DND-41 (cell line): Measurements from ENCODE around the gene CFAP107.

ENCODE experiments used
- ATAC-seq: fragments of 200-7000 bp; cut with Tn5 transposase; 3 replicates; pipeline ENCODE4 v1.9.1; 2021; ENCODE audit warnings: low read depth; ENCODE audit not compliant: insufficient read depth
- DNase-seq: peaks from one replicate; pipeline ENCODE4 v3.0.0-alpha.2; 2020
- H2AFZ ChIP-seq: 2 replicates; pipeline ENCODE4 v1.6.0; 2012; ENCODE audit warnings: low read depth, low read length
- H3K27ac ChIP-seq: 2 replicates; pipeline ENCODE4 v1.5.1; 2012; ENCODE audit warnings: low read length, inconsistent platforms
- H3K27me3 ChIP-seq: fragments of 200-600 bp; sonication (generic); 2 replicates; pipeline ENCODE4 v1.6.0; 2012; ENCODE audit warnings: low read length, mild to moderate bottlenecking, inconsistent platforms; ENCODE audit not compliant: insufficient read depth, poor library complexity
- H3K36me3 ChIP-seq: 2 replicates; pipeline ENCODE4 v1.5.1; 2012; ENCODE audit warnings: low read length, inconsistent platforms; ENCODE audit not compliant: insufficient read depth
- H3K4me1 ChIP-seq: 2 replicates; pipeline ENCODE4 v1.5.1; 2012; ENCODE audit warnings: mild to moderate bottlenecking, low read length; ENCODE audit not compliant: insufficient read depth
- H3K4me2 ChIP-seq: 2 replicates; pipeline ENCODE4 v1.6.0; 2012; ENCODE audit warnings: mild to moderate bottlenecking, moderate library complexity, low read length, inconsistent platforms; ENCODE audit not compliant: insufficient read depth
- H3K4me3 ChIP-seq, 2 experiments: fragments of 200-600 bp in 1 of 2; shearing (Covaris generic) in 1 of 2; 2 replicates each; pipeline ENCODE4 v1.5.1; 2012 to 2016; ENCODE audit warnings: inconsistent platforms in 2 of 2, low read length in 2 of 2, mild to moderate bottlenecking in 2 of 2, low read depth in 1 of 2, moderate library complexity in 1 of 2
- H3K79me2 ChIP-seq: 2 replicates; pipeline ENCODE4 v1.6.0; 2012; ENCODE audit warnings: low read length, inconsistent platforms; ENCODE audit not compliant: insufficient read depth
- H3K9ac ChIP-seq: 2 replicates; pipeline ENCODE4 v1.6.0; 2012; ENCODE audit warnings: low read depth, mild to moderate bottlenecking, inconsistent platforms, low read length, moderate library complexity
- H3K9me3 ChIP-seq: 2 replicates; pipeline ENCODE4 v1.5.1; 2012; ENCODE audit warnings: low read length, moderate library complexity, mild to moderate bottlenecking, inconsistent platforms; ENCODE audit not compliant: insufficient read depth, severe bottlenecking
- H4K20me1 ChIP-seq: 2 replicates; pipeline ENCODE4 v1.6.0; 2012; ENCODE audit warnings: low read length; ENCODE audit not compliant: insufficient read depth
- EZH2 ChIP-seq: IDR thresholded peaks from 3 replicates; pipeline ENCODE4 v1.6.1; 2012; ENCODE audit warnings: borderline replicate concordance, low read depth, mild to moderate bottlenecking, moderate library complexity, low read length, inconsistent platforms; ENCODE audit not compliant: severe bottlenecking
- TF ChIP-seq, protein P1 (sequence below): IDR thresholded peaks from 2 replicates; pipeline ENCODE4 v1.5.1; 2012; ENCODE audit warnings: borderline replicate concordance, low read length, moderate library complexity, mild to moderate bottlenecking; ENCODE audit not compliant: poor library complexity, severe bottlenecking; ENCODE audit errors: extremely low read depth

The CFAP107 gene

GRCh38 chr1:12709091-12709491 is 36.9 kb upstream of the CFAP107 start:
- DNase-seq (no peak), ATAC-seq (no peak)
- no peaks in the 10 kb centered on the region for H3K4me1 ChIP-seq
- no peaks in the 10 kb centered on the region for H4K20me1 ChIP-seq
- H3K27ac ChIP-seq = no peak overlapping the region
- H3K9ac ChIP-seq = no peak overlapping the region
- TF ChIP-seq, protein P1, sequence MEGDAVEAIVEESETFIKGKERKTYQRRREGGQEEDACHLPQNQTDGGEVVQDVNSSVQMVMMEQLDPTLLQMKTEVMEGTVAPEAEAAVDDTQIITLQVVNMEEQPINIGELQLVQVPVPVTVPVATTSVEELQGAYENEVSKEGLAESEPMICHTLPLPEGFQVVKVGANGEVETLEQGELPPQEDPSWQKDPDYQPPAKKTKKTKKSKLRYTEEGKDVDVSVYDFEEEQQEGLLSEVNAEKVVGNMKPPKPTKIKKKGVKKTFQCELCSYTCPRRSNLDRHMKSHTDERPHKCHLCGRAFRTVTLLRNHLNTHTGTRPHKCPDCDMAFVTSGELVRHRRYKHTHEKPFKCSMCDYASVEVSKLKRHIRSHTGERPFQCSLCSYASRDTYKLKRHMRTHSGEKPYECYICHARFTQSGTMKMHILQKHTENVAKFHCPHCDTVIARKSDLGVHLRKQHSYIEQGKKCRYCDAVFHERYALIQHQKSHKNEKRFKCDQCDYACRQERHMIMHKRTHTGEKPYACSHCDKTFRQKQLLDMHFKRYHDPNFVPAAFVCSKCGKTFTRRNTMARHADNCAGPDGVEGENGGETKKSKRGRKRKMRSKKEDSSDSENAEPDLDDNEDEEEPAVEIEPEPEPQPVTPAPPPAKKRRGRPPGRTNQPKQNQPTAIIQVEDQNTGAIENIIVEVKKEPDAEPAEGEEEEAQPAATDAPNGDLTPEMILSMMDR = no peak
- TF ChIP-seq EZH2 = no peak
- H3K9me3 ChIP-seq = no peaks in the 10 kb centered on the region
- no peak overlapping the region for H3K4me2 ChIP-seq
- peaks cover 11% of the 10 kb centered on the region for H3K27me3 ChIP-seq
- H3K4me3 ChIP-seq = no peak overlapping the region
- H3K79me2 ChIP-seq = no peaks in the 10 kb centered on the region
- no peak overlapping the region for H2AFZ ChIP-seq
- H3K36me3 ChIP-seq = no peaks in the 10 kb centered on the region

DNA sequence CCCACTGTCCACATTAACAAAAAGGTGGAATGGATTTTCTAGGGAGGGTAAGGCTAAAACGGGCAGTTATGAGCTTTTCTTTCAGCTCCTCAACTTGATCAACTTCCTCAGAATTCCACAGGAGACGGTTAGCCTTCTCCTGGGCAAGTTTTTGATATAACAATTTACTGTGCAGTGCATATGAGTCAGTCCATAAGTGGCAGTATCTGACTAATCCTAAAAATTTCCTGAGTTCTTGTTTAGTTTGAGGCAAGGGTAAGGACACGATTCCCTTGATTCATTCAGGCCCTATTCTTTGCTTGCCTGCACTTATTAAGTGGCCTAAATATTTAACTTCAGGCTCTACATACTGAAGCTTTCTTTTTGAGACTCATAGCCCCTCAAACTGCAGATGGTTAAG is 36.3 kb upstream of the CFAP107 start:
- Histone ChIP-seq H3K4me1 (no peaks in the 10 kb centered on the region), H3K27ac (no peak overlapping the region), H3K27me3 (peaks cover 11% of the 10 kb centered on the region), H2AFZ (no peak overlapping the region), H3K9ac (no peak overlapping the region), H3K9me3 (no peaks in the 10 kb centered on the region), H3K4me3 (no peak overlapping the region), H3K36me3 (no peaks in the 10 kb centered on the region), H3K79me2 (no peaks in the 10 kb centered on the region), H4K20me1 (no peaks in the 10 kb centered on the region), H3K4me2 (no peak overlapping the region)
- no peak for TF ChIP-seq EZH2
- TF ChIP-seq, protein P1 = no peak
- DNase-seq = no peak
- no peak for ATAC-seq

DNA sequence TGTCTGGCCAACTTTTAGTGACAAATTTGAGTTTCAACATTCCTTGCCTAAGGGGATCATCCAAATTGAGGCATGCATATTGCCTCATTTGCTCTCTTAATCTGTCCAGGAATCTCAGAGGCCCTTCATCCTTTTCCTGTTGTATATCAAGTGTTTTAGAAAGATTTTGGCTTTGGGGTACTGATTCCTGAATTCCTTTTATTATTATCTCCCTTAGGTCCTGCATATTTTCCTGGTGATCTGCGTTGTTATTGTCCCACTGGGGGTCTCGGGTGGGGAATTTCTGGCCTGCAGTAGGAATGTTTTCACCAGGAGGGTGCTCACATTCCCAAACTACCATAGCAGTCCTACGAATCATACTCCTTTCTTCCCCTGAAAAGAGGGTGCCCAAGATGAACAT is 34.5 kb upstream of the CFAP107 start:
- no peaks in the 10 kb centered on the region for H3K9me3 ChIP-seq
- H3K27me3 ChIP-seq = peaks cover 11% of the 10 kb centered on the region
- no peaks in the 10 kb centered on the region for H3K36me3 ChIP-seq
- no peak for TF ChIP-seq EZH2
- TF ChIP-seq, protein P1 = no peak
- no peak overlapping the region for H3K9ac ChIP-seq
- no peaks in the 10 kb centered on the region for H3K79me2 ChIP-seq
- H3K27ac ChIP-seq = no peak overlapping the region
- no peaks in the 10 kb centered on the region for H3K4me1 ChIP-seq
- DNase-seq = no peak
- no peak overlapping the region for H3K4me2 ChIP-seq
- ATAC-seq = no peak
- no peak overlapping the region for H3K4me3 ChIP-seq
- no peak overlapping the region for H2AFZ ChIP-seq
- no peaks in the 10 kb centered on the region for H4K20me1 ChIP-seq

GRCh38 chr1:12712076-12712475 is 33.9 kb upstream of the CFAP107 start:
- Histone ChIP-seq H3K4me1 (no peaks in the 10 kb centered on the region), H3K36me3 (no peaks in the 10 kb centered on the region), H3K27ac (no peak overlapping the region), H3K9ac (no peak overlapping the region), H4K20me1 (no peaks in the 10 kb centered on the region), H3K27me3 (peaks cover 11% of the 10 kb centered on the region), H3K4me3 (no peak overlapping the region), H2AFZ (no peak overlapping the region), H3K9me3 (no peaks in the 10 kb centered on the region), H3K79me2 (no peaks in the 10 kb centered on the region), H3K4me2 (no peak overlapping the region)
- no peak for TF ChIP-seq EZH2
- TF ChIP-seq, protein P1 = no peak
- DNase-seq (no peak), ATAC-seq (no peak)
